GM19240 (cell line): Measurements from ENCODE around the gene UCP1.
A peak's percentile ranks its signal among the peaks of the same experiment; 100 is the strongest.

Experiments used
- DNase-seq: peaks from one replicate; pipeline ENCODE4 v3.0.0; 2011; ENCODE audit warnings: low spot score; ENCODE audit not compliant: insufficient read length

Gene UCP1, protein sequence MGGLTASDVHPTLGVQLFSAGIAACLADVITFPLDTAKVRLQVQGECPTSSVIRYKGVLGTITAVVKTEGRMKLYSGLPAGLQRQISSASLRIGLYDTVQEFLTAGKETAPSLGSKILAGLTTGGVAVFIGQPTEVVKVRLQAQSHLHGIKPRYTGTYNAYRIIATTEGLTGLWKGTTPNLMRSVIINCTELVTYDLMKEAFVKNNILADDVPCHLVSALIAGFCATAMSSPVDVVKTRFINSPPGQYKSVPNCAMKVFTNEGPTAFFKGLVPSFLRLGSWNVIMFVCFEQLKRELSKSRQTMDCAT

DNA sequence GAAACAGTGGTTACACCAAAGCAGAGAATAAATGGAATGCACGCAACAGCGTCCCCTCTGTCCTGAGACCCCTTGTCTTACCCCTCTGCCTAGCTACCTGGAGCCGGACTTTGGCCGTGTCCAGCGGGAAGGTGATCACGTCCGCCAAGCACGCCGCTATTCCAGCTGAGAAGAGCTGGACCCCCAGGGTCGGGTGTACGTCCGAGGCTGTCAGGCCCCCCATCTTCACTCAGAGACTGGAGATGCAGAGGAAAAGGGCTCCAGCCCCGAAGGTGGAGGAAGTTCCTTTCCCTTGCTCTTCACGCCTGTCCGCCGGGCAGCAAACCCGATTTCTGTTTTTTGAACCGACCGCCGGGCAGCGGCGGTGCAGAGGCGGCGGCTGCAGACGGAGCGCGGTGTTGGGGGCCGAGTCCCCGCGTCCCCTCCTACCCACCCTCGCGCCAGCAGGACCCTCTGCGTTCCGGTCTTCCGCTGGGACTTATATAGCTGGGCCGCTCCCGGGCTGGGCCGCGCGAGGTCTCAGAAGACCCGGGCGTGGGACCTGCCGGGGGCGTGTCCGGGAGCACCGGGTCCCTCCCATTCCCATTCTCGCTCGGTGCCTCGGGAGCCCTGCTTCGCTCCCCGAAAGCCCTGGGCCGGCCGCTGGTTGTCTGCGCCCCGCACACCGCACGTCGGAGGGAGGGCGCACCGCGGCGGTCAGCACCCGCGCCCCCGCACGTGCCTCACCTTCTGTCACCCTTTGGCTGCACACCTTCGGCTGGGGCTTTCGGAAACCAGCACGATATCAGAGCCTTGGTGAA, at the start of gene UCP1:
Gene UCP1 (minus strand): TSS at position 455 of the 800 bp plus-strand sequence. CDS start 232 bp downstream, at position 223.
- no peak for DNase-seq

DNA sequence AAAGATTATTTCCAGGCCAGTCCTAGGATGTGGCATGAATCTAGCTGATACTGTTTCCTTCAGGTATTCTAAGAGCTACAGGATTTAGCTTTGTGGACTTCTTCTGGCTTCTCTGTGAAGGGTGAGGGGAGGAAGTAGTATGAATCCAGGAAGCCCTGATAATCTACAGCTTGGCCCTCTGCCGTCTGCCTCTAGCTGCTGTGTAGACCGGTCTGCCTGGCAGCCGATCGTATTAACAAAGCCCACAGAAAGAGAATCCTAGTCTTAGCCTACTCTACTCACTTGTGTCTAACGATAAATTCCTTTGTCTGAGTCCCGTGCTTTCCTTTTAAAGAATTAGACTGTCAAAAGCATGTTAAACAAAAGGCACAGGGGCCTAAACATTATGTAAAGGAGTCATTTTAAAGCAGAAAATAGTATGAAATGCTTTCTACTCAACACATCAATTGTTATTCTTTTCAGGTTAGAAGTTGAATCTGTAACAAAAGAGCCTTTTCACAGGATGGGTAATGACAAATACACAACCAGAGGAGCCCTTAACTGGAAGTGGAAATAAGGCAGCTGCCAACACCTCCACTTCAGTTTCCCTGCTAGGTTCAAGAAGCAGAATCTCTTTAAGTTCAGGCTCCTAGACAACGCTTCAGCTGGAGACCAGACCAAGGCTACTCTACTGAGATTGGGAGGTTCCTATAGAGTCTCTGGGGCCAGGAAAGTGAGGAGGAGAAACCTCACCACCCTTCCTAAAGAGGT, 48.9 kb upstream of the UCP1 start:
- no peak for DNase-seq

DNA sequence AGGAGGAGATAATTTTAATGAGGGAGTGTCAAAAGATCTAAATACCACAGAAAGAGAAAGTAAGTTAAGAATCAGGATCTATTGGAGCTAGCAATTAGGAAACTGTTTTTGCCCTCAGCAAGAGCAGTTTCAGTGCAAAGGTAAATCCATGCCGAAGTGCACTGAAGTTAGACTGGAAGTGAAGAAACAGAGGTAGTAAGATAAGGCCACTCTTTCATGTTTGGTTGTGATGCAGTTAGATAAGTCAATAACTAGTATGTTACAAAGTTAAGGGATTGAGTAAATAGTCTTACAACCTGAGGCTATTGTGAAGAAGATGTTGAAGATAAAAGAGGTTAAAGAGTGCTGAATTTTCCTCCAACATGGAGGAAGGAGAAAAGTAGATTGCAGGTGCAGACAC, 46.7 kb upstream of the UCP1 start:
- no peak for DNase-seq

DNA sequence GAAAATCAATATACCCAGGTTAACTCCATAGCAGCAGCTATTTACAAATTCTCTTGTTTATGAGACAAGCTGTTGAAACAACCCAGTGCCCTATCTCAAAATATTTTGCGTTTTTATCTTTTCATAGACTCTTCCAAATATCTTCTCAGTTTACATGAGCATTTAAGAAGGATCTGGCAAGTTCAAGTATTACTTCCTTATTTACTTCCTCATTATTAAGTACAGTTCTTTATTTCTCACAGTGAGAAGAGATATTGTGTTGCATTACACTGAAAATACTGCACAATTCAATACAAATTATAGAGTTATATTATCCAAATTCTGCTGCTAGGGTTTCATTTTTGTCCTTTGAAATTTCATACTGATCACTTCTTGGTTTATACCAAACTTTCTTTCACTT, 43.6 kb upstream of the UCP1 start:
- DNase-seq = no peak

DNA sequence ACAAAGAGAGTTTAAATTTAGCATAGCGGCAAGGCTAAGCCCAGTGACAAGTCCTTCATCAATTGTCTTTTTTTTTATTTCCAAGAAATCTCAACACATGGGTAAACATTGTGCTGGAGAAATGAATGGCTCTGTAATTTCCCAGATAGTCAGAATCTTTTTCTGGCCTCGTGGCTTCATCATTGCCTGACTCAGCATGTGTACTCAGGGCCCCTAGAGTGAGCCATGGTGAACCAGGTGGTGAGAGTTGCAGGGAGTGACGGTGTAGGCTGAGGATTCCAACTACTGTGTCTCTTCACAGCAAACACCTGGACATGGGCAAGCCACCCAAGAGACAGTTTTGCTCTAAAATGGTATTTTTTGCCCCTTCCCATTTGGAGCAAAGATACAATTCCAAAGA, 43.1 kb upstream of the UCP1 start:
- no peak for DNase-seq

DNA sequence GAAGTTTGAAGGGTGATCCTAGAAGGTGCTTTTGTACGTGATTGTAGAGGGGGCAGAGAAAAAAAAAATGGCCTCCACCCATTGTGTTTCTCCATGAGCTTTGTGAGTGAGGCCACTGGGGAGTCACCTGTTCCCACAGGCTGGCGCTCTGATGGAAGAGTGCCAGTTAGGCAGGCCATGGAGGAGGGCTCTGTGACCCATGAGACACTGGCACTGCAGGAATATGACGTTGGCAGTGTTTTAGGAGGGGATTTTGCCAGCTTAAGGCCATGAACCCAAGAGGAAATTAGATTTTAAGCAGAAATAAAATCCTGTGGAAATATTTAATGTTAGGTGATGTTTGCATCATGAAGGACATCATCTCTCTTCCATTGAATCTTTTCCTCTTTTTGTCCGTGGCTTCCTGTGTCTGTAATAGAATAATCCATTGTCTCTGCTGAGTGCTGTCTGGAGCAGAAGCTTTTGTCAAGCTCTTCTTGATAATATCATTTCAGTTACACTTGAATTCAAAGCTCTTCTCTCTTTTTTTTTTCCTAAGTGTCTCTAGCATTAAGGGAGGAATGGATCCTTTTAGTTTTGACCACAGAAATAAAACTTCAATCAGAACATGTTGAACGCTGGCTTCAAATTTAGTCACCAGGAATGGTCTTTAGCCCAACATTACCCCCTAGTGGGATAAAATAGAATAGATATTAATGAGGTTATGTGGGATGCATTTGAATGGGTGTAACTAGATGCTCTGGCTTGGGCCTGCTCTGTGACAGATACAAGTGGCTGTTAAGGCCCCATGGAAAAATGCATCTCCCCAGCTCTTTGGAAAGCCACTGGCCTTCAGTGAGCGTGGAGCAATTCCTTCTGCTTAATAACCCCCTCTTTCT, 41.0 kb upstream of the UCP1 start:
- DNase-seq = peak; percentile 26

DNA sequence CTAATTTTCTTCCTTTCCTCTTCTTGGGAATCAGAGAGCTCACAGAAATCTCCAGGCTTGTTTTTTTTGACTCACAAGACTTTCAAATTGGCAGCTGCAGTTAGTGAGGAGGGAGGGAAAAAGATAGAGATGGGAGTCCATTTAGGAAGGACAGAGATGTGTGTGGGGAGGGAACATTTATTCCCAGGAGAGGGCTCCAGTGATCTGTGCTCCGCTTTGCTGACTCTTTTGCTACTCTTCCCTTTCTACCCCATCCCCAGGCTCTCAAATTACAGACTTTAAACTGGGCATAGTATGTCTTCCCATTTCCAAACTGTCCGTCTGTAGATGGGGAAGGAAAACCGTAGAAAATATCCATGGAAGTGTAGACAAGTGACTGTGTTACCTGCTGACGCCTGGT, 39.1 kb upstream of the UCP1 start:
- no peak for DNase-seq

DNA sequence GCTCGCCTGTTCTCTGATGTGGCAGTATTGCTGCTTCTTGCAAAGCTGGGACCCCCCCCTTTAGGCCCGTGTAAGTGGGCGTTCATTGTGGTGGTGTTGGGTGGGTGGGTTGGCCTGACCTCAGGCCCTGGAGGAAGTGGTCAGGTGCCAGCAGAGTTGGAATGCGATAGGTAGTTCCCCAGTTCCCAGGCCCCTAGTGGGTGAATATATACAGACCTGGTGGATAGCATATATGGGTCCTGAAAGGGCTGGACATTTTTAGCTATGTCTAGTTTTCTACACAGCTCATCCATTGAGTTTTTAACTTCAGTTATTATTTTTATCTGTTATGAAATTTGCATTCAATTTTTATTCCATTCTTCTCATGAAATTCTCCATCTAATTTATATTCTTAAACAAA, 35.8 kb upstream of the UCP1 start:
- no peak for DNase-seq

DNA sequence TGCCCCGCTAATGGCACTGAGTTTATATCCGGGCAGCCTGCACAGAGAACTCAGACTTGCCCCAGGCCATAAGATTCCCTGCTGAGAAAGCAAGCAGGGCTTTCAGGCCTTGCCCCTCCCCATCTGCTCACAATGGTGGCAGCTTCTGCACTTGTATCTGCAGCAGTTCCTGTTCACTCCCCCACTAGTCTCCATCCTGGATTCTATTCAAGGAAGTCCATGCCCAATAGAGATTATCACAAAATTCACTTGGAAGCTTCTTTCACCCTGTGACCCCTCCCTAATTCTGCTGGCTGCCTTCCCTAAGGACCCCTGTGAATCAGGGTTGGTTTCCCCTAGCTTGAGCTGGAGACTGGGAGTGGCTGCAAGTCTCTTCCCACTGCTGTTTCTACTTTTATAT, 34.5 kb upstream of the UCP1 start:
- DNase-seq = no peak

DNA sequence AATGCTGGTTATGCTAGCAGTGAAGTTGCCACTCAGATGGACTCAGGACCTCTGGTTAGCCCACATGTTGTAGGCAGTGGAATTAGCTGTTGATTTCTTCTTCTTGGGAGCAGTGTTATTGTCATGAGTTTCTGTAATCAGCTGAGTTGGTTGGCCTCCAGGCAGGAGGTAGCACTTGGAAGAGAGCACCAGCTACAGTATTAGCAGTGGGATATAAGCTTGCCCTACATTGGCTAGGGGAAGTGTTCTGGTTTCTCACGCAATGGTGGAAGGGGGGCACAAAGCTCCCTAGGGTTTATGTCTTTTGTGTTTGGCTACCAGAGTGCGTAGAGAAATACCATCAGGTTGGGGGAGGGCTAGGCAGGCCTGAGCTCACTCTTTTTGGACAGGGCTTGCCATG, 34.0 kb upstream of the UCP1 start:
- no peak for DNase-seq

DNA sequence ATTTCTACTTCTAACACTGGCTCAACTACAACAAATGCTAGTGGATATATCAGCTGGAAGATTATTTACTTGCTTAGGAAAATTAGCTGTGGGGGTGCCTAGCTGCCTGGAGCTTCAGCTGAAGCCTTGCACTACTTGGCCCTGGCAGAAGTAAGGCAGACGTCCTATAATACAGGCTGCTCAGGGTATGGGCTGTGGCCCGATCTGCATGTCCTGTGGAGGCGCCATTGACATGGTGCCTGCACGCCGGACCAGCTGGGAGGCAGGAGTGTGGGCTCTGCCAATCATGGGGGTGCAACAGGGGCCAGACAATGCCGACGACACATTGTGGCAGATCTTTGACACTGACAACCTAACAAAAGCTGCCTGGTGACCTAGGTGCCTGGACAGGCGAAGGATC, 31.6 kb upstream of the UCP1 start:
- DNase-seq = no peak

DNA sequence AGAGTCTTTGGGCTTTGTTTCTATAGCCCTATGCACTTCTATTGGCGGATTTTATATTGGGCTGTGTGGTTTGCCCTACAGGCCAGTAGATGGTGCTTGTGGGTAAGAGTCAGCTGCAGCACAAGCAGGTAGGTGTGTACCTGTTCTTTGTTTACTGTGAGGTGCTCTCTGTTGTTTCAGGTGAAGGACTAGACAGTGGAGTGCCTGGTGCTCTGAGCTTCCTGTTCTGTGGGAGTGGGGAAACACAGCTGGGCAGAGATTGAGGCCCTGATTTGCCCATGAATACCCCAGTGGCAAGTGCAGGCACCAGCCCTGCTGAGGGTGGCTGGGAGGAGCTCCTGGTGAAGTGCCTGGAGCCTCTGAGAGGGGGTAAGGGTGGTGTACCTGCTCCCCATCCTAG, 26.3 kb upstream of the UCP1 start:
- DNase-seq = no peak

DNA sequence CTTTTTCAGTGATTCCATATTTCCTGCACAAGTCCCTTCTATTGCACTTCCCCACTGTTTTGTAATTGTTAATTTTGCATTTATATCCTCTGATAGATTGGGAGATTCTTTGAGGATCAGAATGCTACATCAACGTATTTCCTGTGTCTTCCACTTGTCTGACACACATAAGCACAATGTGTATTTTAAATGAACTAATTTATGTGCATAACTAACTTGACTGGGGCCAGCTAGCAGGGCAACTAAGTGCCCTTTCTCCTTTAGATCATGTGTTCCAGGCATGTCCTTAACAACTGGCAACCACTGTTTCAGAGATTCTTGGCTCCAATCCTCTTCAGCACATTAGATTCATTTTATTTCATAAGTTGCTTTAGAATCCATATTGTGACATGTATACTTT, 15.7 kb upstream of the UCP1 start:
- DNase-seq = no peak

DNA sequence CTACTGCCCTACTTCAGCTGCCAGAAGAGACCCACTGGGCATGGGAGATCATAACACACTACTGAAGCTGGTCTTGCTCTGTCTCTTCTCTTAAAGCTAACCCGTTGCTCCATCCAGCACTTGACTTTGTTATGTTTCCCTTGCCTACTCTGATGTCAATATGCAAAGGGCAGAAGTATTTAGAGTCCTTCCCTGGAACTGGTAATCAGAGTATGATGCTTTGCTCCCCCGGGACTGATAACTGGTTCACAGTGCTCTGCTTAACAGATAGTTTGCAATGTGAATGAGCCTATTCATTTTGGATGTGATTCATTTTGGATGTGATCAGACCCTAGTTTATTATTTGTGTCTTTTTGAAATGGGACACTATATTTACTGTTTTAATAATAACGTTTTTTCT, 12.3 kb upstream of the UCP1 start:
- DNase-seq = no peak

DNA sequence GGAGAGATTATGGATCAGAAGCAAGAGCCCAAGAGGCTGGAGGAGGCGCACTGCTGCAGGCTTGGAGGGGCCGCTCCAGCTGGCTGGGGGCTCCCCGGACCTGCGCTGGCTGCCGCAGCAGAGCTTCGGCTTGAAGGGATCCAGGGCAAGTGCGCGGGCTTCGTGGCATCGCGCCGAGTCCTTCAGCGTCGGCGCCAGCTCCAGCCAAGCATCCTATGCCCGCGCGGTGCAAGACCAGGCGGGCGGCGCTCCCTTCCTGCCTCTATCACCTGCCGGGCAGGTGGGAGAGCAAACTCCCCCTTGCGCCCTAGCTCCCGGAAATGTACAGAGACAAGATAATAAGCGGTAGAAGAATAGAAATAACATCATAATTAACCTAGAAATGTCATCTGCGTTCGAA, 10.5 kb upstream of the UCP1 start:
- DNase-seq = no peak

DNA sequence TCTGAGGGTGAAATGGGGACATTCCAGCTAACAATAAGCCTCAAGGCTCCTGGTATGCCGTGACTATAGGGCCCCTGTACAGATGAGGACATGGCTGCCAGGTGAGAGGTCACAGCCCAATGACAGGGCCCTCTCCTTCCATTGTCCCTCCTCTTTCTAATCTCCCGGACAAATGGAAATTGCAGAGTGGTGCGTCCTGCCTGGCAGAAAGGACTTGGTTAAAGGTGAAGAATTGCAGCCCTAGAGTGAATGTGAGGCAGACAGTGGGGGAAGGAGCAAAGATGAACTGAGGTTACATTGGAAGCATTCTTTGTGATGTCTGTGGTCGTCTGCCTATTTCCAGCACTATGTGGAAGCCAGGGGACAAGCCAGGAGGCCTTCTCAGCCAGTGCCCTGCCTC, 6.7 kb upstream of the UCP1 start:
- no peak for DNase-seq

DNA sequence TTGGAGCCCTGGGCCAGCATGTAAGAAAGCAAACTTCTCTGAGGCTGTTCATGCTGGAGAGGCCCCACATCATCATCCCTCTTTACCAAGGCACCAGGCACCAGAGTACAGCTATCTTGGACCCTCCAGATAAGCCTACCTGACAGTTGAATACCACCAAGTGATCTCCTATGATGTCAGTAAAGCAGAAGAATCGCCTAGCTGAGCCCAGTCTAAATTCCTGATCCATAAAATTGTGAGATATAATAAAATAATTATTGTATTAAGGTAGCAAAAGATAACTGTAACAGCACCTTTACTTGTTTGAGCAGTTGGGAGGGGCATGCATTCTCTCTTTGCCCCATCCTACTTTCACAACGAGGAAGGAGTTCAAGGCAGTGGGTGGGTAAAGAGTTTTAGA, 2.9 kb upstream of the UCP1 start:
- no peak for DNase-seq

DNA sequence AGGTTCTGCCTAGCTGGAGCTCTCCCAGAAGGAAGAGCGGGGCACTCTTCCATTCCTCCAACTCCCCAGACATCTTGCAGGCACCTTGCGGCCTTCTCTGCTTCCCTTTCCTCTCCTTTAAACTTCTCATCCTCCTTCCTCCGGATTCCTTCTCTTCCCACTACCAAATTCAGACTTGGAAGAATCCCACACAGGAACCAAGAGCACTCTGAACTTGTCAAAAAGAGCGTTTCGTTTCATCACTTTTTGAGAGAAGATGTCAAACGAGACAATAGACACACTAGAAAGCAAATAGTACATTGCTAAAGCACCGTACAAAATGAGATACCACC, 512 bp upstream of the UCP1 start:
- DNase-seq = no peak

DNA sequence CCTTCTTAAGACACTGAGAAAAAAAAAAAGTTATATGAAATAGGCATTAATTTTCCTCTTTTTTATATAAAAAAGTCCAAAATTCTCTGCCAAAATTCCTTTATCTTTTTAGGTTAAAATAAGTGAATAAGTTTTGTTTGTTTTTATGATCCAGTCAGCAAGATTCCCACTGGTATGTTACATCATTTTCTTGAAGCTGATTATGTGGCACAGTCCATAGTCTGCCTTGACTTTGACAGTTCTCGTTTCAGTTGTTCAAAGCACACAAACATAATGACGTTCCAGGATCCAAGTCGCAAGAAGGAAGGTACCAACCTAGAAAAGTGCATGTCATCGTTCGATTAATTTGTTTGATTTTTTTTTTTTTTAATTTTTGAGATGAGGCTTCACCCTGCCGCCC, 9.1 kb downstream of the UCP1 start:
- no peak for DNase-seq

DNA sequence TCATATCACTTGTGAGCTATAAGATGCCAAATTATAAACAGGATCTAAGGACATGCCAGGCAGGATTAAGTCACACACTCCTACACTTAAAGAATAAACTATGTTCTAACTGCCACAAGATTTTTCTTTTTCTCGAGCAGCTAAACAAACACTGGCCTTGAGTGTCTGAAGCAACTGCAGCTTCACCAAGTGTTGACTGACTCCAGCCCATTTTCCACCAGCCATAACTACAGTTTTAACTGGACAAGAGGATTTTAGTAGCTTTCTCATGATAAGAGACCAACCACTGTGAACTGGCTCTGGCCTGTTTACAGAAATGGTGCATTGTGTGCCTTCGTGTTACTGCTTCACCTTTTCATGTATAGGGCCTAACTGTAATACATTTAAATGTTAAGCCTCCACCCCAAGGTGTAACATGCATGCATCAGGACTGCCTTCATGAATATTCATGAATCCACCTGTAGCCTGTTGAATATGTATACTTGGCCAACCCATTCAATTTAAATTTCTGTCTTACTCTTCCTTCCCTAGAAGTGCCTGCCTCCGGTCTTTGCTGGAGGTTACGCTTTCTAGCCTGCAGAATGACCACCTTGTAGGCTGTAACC, 10.8 kb downstream of the UCP1 start:
- DNase-seq = no peak
